SU-DHL-6 (cell line): ENCODE results near the gene MARCHF10.

Experiments used
- H2AFZ ChIP-seq: fragments of 200-600 bp; sonication (generic); 2 replicates; pipeline ENCODE4 v1.6.1; 2014; ENCODE audit warnings: low read depth, mild to moderate bottlenecking, moderate library complexity, mixed read lengths, antibody characterized with exemption, low read length; ENCODE audit not compliant: severe bottlenecking
- H3F3A ChIP-seq: fragments of 200-600 bp; shearing (Covaris generic); 2 replicates; pipeline ENCODE4 v1.6.0; 2016; ENCODE audit warnings: antibody characterized with exemption, mild to moderate bottlenecking; ENCODE audit not compliant: insufficient read depth
- H3K27ac ChIP-seq: fragments of 200-600 bp; sonication (generic); 2 replicates; pipeline ENCODE4 v1.5.1; 2016; ENCODE audit warnings: low read depth, mild to moderate bottlenecking, low read length, moderate library complexity, mixed read lengths
- H3K27me3 ChIP-seq: fragments of 200-600 bp; sonication (generic), shearing (Covaris generic); 2 replicates; pipeline ENCODE4 v1.6.0; 2014; ENCODE audit warnings: mild to moderate bottlenecking, low read length
- H3K36me3 ChIP-seq: fragments of 200-600 bp; sonication (generic); 2 replicates; pipeline ENCODE4 v1.6.1; 2014; ENCODE audit warnings: mild to moderate bottlenecking, low read length, mixed read lengths
- H3K4me2 ChIP-seq: fragments of 300-600, 200-600 bp; shearing (Covaris generic), sonication (generic); 2 replicates; pipeline ENCODE4 v1.6.0; 2014; ENCODE audit warnings: low read length, low read depth, mild to moderate bottlenecking; ENCODE audit not compliant: poor library complexity, severe bottlenecking
- H3K4me3 ChIP-seq: fragments of 200-600 bp; sonication (generic); 2 replicates; pipeline ENCODE4 v1.5.1; 2014; ENCODE audit warnings: antibody characterized with exemption, low read length, mild to moderate bottlenecking, mixed read lengths; ENCODE audit not compliant: insufficient read depth, poor library complexity, severe bottlenecking
- H3K79me2 ChIP-seq: fragments of 200-600 bp; sonication (generic); 2 replicates; pipeline ENCODE4 v1.6.1; 2014; ENCODE audit warnings: mild to moderate bottlenecking, low read length, moderate library complexity; ENCODE audit not compliant: insufficient read depth
- H3K9ac ChIP-seq: fragments of 200-600 bp; sonication (generic); 2 replicates; pipeline ENCODE4 v1.7.0; 2014; ENCODE audit warnings: mild to moderate bottlenecking, low read length
- H3K9me2 ChIP-seq: fragments of 200-600 bp; sonication (generic); replicated peaks from 2 replicates; pipeline ENCODE4 v1.6.1; 2014; ENCODE audit warnings: low read length; ENCODE audit not compliant: insufficient read depth
- H3K9me3 ChIP-seq: fragments of 200-600 bp; sonication (generic); 2 replicates; pipeline ENCODE4 v1.6.1; 2014; ENCODE audit warnings: low read length, mixed read lengths; ENCODE audit not compliant: insufficient read depth
- H4K20me1 ChIP-seq: fragments of 200-600 bp; sonication (generic); 2 replicates; pipeline ENCODE4 v1.6.1; 2014; ENCODE audit warnings: low read depth, mild to moderate bottlenecking, antibody characterized with exemption, low read length, moderate library complexity, mixed read lengths
- CTCF ChIP-seq: fragments of 200-600 bp; sonication (generic); IDR thresholded peaks from one replicate; pipeline ENCODE4 v1.5.1; 2017; ENCODE audit warnings: antibody characterized with exemption, mild to moderate bottlenecking, low read length, moderate library complexity; ENCODE audit not compliant: insufficient read depth, poor library complexity, severe bottlenecking
- EZH2phosphoT487 ChIP-seq: fragments of 200-600 bp; sonication (generic), shearing (Covaris generic); conservative IDR thresholded peaks from 2 replicates; pipeline ENCODE4 v1.6.1; 2018; ENCODE audit warnings: mild to moderate bottlenecking, antibody characterized with exemption, low read length, moderate library complexity, mixed read lengths

Gene MARCHF10

GRCh38 chr17:62755141-62755851 lies 52.8 kb downstream of the MARCHF10 start:
- Histone ChIP-seq H2AFZ (no peak overlapping the region), H3F3A (no peaks in the 10 kb centered on the region), H3K36me3 (no peaks in the 10 kb centered on the region), H3K9me2 (no peaks in the 10 kb centered on the region), H3K9ac (no peak overlapping the region), H3K79me2 (no peaks in the 10 kb centered on the region), H3K4me2 (no peak overlapping the region), H4K20me1 (no peaks in the 10 kb centered on the region), H3K27ac (no peak overlapping the region), H3K4me3 (no peak overlapping the region), H3K27me3 (no peaks in the 10 kb centered on the region), H3K9me3 (no peaks in the 10 kb centered on the region)
- TF ChIP-seq EZH2phosphoT487: no peak
- TF ChIP-seq CTCF: no peak

GRCh38 chr17:62754631-62755030 lies 53.5 kb downstream of the MARCHF10 start:
- no peak overlapping the region for H2AFZ ChIP-seq
- H3K79me2 ChIP-seq: no peaks in the 10 kb centered on the region
- H4K20me1 ChIP-seq: no peaks in the 10 kb centered on the region
- no peak overlapping the region for H3K4me2 ChIP-seq
- no peak overlapping the region for H3K4me3 ChIP-seq
- no peaks in the 10 kb centered on the region for H3K36me3 ChIP-seq
- no peak overlapping the region for H3K9ac ChIP-seq
- H3K9me3 ChIP-seq: no peaks in the 10 kb centered on the region
- no peaks in the 10 kb centered on the region for H3F3A ChIP-seq
- no peaks in the 10 kb centered on the region for H3K9me2 ChIP-seq
- no peak overlapping the region for H3K27ac ChIP-seq
- no peaks in the 10 kb centered on the region for H3K27me3 ChIP-seq
- TF ChIP-seq CTCF (no peak), EZH2phosphoT487 (no peak)

GRCh38 chr17:62753562-62753961 lies 54.6 kb downstream of the MARCHF10 start:
- no peak overlapping the region for H3K4me2 ChIP-seq
- H3K79me2 ChIP-seq: no peaks in the 10 kb centered on the region
- no peaks in the 10 kb centered on the region for H3K27me3 ChIP-seq
- no peaks in the 10 kb centered on the region for H3F3A ChIP-seq
- H4K20me1 ChIP-seq: no peaks in the 10 kb centered on the region
- TF ChIP-seq EZH2phosphoT487 (no peak), CTCF (no peak)
- H2AFZ ChIP-seq: no peak overlapping the region
- H3K9me3 ChIP-seq: no peaks in the 10 kb centered on the region
- no peak overlapping the region for H3K27ac ChIP-seq
- no peaks in the 10 kb centered on the region for H3K36me3 ChIP-seq
- H3K9me2 ChIP-seq: no peaks in the 10 kb centered on the region
- H3K9ac ChIP-seq: no peak overlapping the region
- no peak overlapping the region for H3K4me3 ChIP-seq
